Astrocyte of the spinal cord (primary cell): ENCODE results near the gene ENTREP1.
"Not testable (repeated sequence)": the region's sequence is repeated elsewhere in the genome, so short reads cannot be mapped to it uniquely, and the experiment has no call there.

Source experiments
- DNase-seq: peaks from one replicate; pipeline ENCODE4 v3.0.0; 2011; ENCODE audit warnings: low read depth, low spot score
- H3K4me3 ChIP-seq: 2 replicates; pipeline ENCODE4 v1.5.1; 2011; ENCODE audit warnings: low read depth, mild to moderate bottlenecking, low read length, moderate library complexity
- in situ Hi-C: cut with HindIII; loops from 2 replicates; pipeline ENCODE4 v1.10.0; 2017; ENCODE audit warnings: low sequenced_read_pairs
- TF ChIP-seq, protein P1 (sequence below): IDR thresholded peaks from 2 replicates; pipeline ENCODE4 v1.5.1; 2012; ENCODE audit warnings: low read depth, mild to moderate bottlenecking, low read length, inconsistent platforms

The ENTREP1 gene

DNA sequence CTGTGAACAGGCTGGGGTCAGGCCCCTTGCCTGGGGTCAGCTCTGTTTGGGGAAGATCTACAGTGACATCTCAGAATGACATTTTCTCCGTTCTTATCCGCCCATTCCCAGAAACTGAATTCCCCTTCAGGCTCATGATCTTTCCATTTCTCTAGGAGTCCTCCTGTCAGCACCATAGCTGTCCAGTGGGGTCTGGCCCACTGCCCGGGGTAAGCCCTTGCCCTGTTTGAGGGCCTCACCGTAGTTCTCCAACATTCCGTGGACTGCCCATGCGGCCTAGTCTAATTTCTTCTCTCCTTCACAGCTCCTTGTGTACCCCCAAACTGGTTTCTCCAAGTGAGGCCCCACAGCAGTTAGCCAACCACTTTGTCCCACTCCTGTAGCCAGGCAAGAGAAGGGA, 68.4 kb downstream of the ENTREP1 start:
- TF ChIP-seq, protein P1, sequence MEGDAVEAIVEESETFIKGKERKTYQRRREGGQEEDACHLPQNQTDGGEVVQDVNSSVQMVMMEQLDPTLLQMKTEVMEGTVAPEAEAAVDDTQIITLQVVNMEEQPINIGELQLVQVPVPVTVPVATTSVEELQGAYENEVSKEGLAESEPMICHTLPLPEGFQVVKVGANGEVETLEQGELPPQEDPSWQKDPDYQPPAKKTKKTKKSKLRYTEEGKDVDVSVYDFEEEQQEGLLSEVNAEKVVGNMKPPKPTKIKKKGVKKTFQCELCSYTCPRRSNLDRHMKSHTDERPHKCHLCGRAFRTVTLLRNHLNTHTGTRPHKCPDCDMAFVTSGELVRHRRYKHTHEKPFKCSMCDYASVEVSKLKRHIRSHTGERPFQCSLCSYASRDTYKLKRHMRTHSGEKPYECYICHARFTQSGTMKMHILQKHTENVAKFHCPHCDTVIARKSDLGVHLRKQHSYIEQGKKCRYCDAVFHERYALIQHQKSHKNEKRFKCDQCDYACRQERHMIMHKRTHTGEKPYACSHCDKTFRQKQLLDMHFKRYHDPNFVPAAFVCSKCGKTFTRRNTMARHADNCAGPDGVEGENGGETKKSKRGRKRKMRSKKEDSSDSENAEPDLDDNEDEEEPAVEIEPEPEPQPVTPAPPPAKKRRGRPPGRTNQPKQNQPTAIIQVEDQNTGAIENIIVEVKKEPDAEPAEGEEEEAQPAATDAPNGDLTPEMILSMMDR, result no peak
- H3K4me3 ChIP-seq, result no peak overlapping the region
- no peak for DNase-seq
- in situ Hi-C loops, result no loop called here

- in situ Hi-C loops, result no loop called here
- no peak for DNase-seq
- TF ChIP-seq, protein P1, result no peak
- no peak overlapping the region for H3K4me3 ChIP-seq
Measured at GRCh38 chr9:69395718-69396117, 70.7 kb downstream of the ENTREP1 start.

GRCh38 chr9:69396759-69397158, 71.7 kb downstream of the ENTREP1 start:
- in situ Hi-C loops, result no loop called here
- DNase-seq, result no peak
- TF ChIP-seq, protein P1, result no peak
- no peak overlapping the region for H3K4me3 ChIP-seq

DNA sequence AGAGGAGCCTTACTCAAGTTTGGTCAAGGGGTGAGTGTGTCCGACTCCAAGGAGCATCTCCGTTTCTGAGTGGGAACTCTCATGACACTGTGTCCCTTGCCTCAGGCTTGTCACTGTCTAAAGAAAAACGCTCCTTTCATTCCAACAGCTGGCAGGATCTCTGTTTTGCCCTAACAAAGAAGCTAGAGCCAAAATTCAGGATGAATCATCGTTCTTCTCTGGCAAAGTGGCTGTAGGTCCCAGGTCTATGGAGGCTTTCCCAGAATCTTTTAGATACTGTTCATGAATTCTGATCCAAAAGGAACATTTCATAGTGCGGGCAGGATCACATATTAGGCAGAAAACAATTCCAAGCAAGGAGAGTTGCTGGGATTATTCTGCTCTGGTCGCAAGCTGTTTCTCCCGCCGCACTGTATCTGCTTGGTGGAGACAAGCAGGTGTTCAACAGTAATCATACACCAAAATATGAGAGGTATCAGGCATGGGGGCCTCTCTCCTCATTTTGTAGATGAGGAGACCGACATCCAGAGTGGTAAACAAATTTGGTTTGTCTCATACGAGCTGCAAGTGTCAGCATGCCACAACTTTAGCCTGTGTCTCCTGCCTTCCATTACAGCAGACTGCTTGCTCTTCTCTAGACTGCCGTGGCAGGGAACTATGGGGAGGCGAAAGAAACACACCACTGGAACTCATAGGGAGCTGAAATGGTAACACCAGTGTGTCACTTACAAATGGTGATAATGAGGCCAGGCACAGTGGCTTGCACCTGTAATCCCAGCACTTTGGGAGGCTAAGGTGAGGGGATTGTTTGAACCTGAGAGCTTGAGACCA, 72.6 kb downstream of the ENTREP1 start:
- in situ Hi-C loops, result no loop called here
- DNase-seq, result no peak
- TF ChIP-seq, protein P1, result no peak
- no peak overlapping the region for H3K4me3 ChIP-seq

DNA sequence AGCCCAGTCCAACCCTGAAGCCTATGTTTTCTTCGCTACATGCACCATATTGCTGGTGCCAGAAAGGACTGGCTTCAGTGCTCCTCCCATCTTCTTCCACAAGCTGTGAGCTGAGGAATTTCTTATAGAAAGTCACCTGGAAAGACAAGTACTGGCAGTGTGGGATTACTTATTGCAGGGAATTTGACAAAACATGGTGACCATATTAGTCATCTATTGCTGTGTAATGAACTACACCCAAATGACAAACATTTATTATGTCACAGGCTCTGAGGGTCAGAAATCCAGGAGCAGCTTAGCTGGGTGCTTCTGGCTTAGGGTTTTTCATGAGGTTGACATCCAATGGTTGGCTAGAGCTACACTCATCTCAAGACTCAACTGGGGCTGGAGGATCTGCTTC, 75.5 kb downstream of the ENTREP1 start:
- in situ Hi-C loops, result no loop called here
- no peak for DNase-seq
- H3K4me3 ChIP-seq, result no peak overlapping the region
- TF ChIP-seq, protein P1, result no peak

DNA sequence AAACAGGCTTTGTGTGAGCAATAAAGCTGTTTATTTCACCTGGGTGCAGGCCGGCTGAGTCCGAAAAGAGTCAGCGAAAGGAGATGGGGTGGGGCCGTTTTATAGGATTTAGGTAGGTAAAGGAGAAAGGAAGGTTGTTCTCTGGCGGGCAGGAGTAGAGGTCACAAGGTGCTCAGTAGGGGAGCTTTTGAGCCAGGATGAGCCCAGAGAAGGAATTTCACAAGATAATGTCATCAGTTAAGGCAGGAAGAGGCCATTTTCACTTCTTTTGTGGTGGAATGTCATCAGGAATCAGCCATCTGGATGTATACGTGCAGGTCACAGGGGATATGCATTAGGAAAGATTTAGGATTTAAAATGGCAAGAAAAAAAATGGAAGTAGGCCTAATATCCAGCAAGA, 84.9 kb downstream of the ENTREP1 start:
- DNase-seq, in situ Hi-C loops, H3K4me3 ChIP-seq: not testable (repeated sequence)

GRCh38 chr9:69411246-69411645, 86.2 kb downstream of the ENTREP1 start:
- H3K4me3 ChIP-seq, result no peak overlapping the region
- in situ Hi-C loops, result no loop called here
- TF ChIP-seq, protein P1, result no peak
- DNase-seq, result no peak
